Smooth muscle cell (in vitro differentiated cells): ENCODE data around the gene ADCY9. TPM values are rescaled to one million over a fixed set of nuclear protein-coding genes. Genes with fewer than 3 reads are reported as not detected.
"Not testable (repeated sequence)": the region's sequence is repeated elsewhere in the genome, so short reads cannot be mapped to it uniquely, and the experiment has no call there.

Experiments used
- DNase-seq: peaks from one replicate; lab custom pipeline; 2025; ENCODE audit not compliant: unreplicated experiment; lab: John Stamatoyannopoulos, UW
- H2AFZ ChIP-seq: fragments of 200-600 bp; sonication (generic); 2 replicates; pipeline ENCODE4 v1.6.0; 2016; ENCODE audit warnings: antibody characterized with exemption, low read depth, mild to moderate bottlenecking
- H3F3A ChIP-seq: fragments of 200-600 bp; sonication (generic); 2 replicates; pipeline ENCODE4 v1.6.0; 2017; ENCODE audit warnings: antibody characterized with exemption, low read depth
- H3K27ac ChIP-seq: fragments of 200-600 bp; sonication (generic); 2 replicates; pipeline ENCODE4 v1.5.1; 2016; ENCODE audit warnings: low read depth, mild to moderate bottlenecking
- H3K27me3 ChIP-seq: fragments of 200-600 bp; sonication (generic); 2 replicates; pipeline ENCODE4 v1.6.1; 2016; ENCODE audit warnings: low read depth, mild to moderate bottlenecking
- H3K36me3 ChIP-seq: fragments of 200-600 bp; sonication (generic); 2 replicates; pipeline ENCODE4 v1.5.1; 2016; ENCODE audit warnings: low read depth
- H3K4me1 ChIP-seq: fragments of 200-600 bp; sonication (generic); 2 replicates; pipeline ENCODE4 v1.5.1; 2016; ENCODE audit warnings: low read depth
- H3K4me2 ChIP-seq: fragments of 200-600 bp; sonication (generic); 2 replicates; pipeline ENCODE4 v1.6.0; 2016; ENCODE audit warnings: mild to moderate bottlenecking
- H3K4me3 ChIP-seq: fragments of 200-600 bp; sonication (generic); 2 replicates; pipeline ENCODE4 v1.5.1; 2016; ENCODE audit warnings: mild to moderate bottlenecking
- H3K79me2 ChIP-seq: fragments of 200-600 bp; sonication (generic); 2 replicates; pipeline ENCODE4 v1.6.0; 2016; ENCODE audit warnings: low read depth, mild to moderate bottlenecking
- H3K9ac ChIP-seq: fragments of 200-600 bp; sonication (generic); 2 replicates; pipeline ENCODE4 v1.6.0; 2016; ENCODE audit warnings: low read depth
- H3K9me3 ChIP-seq: fragments of 200-600 bp; sonication (generic); replicated peaks from 2 replicates; pipeline ENCODE4 v1.5.1; 2016; ENCODE audit warnings: low read depth
- H4K20me1 ChIP-seq: fragments of 200-600 bp; sonication (generic); 2 replicates; pipeline ENCODE4 v1.6.0; 2016; ENCODE audit warnings: low read depth
- WGBS: methylation state at CpG from one replicate; pipeline ENCODE4 v1.1.7; 2016; ENCODE audit warnings: low lambda C conversion rate; 5-methylcytosine and 5-hydroxymethylcytosine counted together
- polyA plus RNA-seq: library from polyadenylated mRNA; unstranded; fragments of >200 nt; fragmentation: Nextera tagmentation; extraction: Ambion mirVana; gene quantifications from 2 replicates; pipeline ENCODE4 v1.2.1, GENCODE V29; 2016
- total RNA-seq: library from RNA; depleted of rRNA; stranded (reverse); fragments of >200 nt; gene quantifications from 2 replicates; pipeline ENCODE4 v1.2.3, GENCODE V29; 2014
- TF ChIP-seq, protein P1 (sequence below): fragments of 200-600 bp; sonication (generic); IDR thresholded peaks from 2 replicates; pipeline ENCODE4 v1.5.1; 2017; ENCODE audit warnings: borderline replicate concordance, mild to moderate bottlenecking, antibody characterized with exemption; ENCODE audit not compliant: insufficient read depth, poor library complexity, severe bottlenecking

The ADCY9 gene
- total and polyA plus RNA-seq, 2 experiments from 2014 or later: 7.2 to 8.9 TPM

DNA sequence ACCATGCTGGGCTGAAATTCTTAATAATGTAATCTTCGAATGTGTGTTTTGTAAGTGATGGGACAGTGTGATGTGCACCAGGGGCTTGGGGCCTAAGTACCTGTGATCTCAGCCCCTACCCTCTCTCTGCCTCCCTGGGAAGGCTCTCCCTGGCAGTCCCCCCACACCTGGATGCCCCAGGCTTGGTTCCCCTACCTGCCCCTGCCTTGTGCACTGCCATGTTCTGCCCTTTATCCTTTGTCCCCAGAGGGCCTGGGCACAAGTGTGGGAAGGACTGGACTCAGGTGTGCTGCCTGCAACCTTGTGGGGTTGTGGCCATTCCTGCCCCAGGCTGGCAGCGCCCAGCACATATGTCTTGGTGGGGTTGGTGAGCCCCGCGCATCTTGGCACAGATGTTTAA is 180.3 kb downstream of the ADCY9 start:
- Histone ChIP-seq H3K27me3 (no peaks in the 10 kb centered on the region), H3K36me3 (no peaks in the 10 kb centered on the region), H4K20me1 (no peaks in the 10 kb centered on the region), H3K9ac (no peak overlapping the region), H3K27ac (no peak overlapping the region), H3F3A (no peaks in the 10 kb centered on the region), H3K79me2 (no peaks in the 10 kb centered on the region), H2AFZ (no peak overlapping the region), H3K4me1 (no peaks in the 10 kb centered on the region), H3K4me2 (no peak overlapping the region), H3K9me3 (no peaks in the 10 kb centered on the region), H3K4me3 (no peak overlapping the region)
- no peak for DNase-seq
- TF ChIP-seq, protein P1, sequence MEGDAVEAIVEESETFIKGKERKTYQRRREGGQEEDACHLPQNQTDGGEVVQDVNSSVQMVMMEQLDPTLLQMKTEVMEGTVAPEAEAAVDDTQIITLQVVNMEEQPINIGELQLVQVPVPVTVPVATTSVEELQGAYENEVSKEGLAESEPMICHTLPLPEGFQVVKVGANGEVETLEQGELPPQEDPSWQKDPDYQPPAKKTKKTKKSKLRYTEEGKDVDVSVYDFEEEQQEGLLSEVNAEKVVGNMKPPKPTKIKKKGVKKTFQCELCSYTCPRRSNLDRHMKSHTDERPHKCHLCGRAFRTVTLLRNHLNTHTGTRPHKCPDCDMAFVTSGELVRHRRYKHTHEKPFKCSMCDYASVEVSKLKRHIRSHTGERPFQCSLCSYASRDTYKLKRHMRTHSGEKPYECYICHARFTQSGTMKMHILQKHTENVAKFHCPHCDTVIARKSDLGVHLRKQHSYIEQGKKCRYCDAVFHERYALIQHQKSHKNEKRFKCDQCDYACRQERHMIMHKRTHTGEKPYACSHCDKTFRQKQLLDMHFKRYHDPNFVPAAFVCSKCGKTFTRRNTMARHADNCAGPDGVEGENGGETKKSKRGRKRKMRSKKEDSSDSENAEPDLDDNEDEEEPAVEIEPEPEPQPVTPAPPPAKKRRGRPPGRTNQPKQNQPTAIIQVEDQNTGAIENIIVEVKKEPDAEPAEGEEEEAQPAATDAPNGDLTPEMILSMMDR: no peak
- 98% methylated on average over 4 of the region's 4 CpGs for WGBS

DNA sequence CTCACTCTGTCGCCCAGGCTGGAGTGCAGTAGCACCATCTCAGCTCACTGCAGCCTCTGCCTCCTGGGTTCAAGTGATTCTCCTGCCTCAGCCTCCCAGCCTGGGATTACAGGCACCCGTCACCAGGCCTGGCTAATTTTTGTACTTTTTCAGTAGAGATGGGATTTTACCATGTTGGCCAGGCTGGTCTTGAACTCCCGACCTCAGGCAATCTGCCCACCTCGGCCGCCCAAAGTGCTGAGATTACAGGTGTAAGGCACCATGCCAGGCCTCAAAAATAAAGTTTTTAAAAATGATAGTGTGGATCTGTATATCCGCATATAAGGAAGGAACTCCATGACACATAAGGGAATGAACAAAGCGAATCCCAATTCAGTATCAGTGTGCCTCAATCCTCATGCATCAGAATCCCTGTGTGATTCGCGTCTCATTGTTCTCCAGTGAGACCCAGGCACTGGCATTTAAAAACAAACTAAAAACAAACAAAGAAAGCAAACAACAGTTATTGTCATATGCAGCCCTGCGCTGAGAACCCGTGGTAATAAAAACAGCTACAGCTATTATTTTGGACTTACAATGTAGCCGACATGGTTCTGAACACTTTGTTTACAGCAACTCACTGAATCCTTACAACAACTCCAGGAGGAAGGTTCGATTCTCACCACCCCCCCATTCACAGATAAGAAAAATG is 181.6 kb downstream of the ADCY9 start:
- H2AFZ ChIP-seq: peak overlapping the region; percentile 84
- no peak overlapping the region for H3K4me3 ChIP-seq
- H3K4me1 ChIP-seq: no peaks in the 10 kb centered on the region
- no peaks in the 10 kb centered on the region for H3K79me2 ChIP-seq
- no peak overlapping the region for H3K9ac ChIP-seq
- peak overlapping the region; percentile 48 for H3K4me2 ChIP-seq
- no peaks in the 10 kb centered on the region for H3K9me3 ChIP-seq
- no peaks in the 10 kb centered on the region for H3F3A ChIP-seq
- 83% methylated on average over 13 of the region's 13 CpGs for WGBS
- no peaks in the 10 kb centered on the region for H3K27me3 ChIP-seq
- H3K36me3 ChIP-seq: no peaks in the 10 kb centered on the region
- no peaks in the 10 kb centered on the region for H4K20me1 ChIP-seq
- TF ChIP-seq, protein P1: no peak
- DNase-seq: no peak
- no peak overlapping the region for H3K27ac ChIP-seq

DNA sequence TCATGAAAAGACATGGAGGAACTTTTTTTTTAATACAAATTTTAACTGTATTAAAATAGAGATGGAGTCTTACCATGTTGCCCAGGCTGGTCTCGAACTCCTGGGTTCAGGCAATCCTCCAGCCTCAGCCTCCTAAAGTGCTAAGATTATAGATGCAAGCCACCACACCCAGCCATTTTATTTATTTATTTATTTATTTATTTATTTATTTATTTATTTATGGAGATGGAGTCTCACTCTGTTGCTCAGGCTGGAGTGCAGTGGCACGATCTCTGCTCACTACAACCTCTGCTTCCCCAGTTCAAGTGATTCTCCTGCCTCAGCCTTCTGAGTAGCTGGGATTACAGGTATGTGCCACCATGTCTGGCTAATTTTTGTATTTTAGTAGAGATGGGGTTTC is 189.1 kb downstream of the ADCY9 start:
- not testable (repeated sequence) for H3K79me2 ChIP-seq, H3F3A ChIP-seq, H3K27ac ChIP-seq, H3K36me3 ChIP-seq, H3K4me2 ChIP-seq, H4K20me1 ChIP-seq, DNase-seq, H3K4me1 ChIP-seq, H3K9ac ChIP-seq, H3K27me3 ChIP-seq, H3K9me3 ChIP-seq, H2AFZ ChIP-seq, H3K4me3 ChIP-seq
- 94% methylated on average over 2 of the region's 2 CpGs for WGBS

DNA sequence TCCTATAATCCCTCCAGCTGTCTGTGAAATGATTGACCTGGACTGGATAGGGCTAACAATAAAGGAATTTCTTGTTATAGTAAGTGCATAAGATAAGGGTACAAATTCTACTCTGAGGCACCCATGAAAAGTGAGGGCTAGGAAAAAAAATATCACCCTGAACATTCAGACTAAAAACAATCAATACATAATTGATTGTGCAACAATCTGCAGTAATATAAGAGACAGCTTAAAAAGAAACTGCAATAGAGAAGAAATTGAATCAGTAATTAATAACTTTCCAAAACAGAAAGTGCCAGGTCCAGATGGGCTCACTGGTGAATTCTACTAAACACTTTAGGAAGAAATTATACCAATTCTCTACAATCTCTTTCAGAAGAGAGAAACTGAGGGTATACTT is 191.5 kb downstream of the ADCY9 start:
- Histone ChIP-seq H3K79me2 (no peaks in the 10 kb centered on the region), H3K9ac (no peak overlapping the region), H3K27ac (no peak overlapping the region), H3K9me3 (no peaks in the 10 kb centered on the region), H3K27me3 (no peaks in the 10 kb centered on the region), H3K36me3 (no peaks in the 10 kb centered on the region), H3K4me1 (no peaks in the 10 kb centered on the region), H4K20me1 (no peaks in the 10 kb centered on the region), H3K4me3 (no peak overlapping the region), H3K4me2 (no peak overlapping the region), H3F3A (no peaks in the 10 kb centered on the region), H2AFZ (no peak overlapping the region)
- TF ChIP-seq, protein P1: no peak
- no peak for DNase-seq
